SKM-1 (cell line): Measurements from ENCODE around the gene FAM24A.

ENCODE experiments used
- DNase-seq: peaks from one replicate; lab custom pipeline; 2025; ENCODE audit not compliant: unreplicated experiment; lab: John Stamatoyannopoulos, UW

The FAM24A gene

DNA sequence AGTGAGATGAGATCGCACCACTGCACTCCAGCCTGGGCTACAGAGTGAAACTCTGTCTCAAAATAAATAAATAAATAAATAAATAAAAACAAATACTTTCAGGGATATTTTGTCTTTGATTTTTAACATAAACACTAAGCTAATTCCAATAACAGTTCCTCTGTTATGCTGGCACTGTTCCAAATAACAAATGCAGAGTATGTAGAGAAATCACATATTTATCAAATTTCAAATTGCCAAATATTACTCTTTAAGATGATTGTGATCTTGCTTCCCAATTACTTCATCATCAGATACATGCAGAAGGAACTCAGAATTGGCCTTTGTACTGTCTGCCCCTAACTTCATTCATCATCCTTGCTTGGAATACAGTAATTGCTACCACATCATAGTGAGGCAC, 19.7 kb downstream of the FAM24A start:
- no peak for DNase-seq

DNA sequence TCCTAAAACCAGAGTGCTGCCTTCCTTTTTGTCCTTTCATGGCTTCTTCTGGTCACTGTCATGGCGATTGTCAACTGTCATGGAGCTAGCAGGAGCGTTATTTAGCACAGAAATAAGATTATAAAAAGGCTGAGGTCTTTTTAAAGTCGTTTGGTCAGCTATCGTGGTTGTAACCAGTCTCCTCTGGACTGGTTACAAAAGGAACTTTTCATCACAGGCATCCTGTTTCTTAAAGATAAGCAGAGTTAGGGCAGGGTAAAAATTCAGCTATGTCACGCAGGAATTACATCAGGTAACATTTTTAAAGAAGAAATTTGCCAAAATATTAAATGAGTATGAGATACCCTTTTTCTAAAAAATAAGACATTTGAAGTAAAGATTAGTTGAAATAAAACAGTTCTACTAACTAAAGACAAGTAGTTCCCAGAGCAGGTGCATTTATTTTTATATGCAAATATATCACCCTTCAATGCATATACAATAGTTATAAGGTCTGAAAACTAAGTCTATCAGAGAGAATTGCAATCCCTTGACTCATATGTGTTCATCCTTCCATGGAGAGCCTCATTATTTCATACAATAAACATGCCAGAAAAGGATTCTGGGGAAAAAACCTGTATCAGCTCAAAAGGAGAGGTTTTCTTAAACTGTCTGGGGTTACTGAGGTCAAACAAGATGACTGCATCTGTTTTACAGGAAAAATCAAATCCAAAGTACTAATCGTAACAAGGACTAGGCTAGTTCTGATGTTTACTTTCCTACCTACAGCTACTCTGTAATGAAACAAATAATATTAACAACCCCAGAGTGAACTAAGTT, 20.9 kb downstream of the FAM24A start:
- no peak for DNase-seq

DNA sequence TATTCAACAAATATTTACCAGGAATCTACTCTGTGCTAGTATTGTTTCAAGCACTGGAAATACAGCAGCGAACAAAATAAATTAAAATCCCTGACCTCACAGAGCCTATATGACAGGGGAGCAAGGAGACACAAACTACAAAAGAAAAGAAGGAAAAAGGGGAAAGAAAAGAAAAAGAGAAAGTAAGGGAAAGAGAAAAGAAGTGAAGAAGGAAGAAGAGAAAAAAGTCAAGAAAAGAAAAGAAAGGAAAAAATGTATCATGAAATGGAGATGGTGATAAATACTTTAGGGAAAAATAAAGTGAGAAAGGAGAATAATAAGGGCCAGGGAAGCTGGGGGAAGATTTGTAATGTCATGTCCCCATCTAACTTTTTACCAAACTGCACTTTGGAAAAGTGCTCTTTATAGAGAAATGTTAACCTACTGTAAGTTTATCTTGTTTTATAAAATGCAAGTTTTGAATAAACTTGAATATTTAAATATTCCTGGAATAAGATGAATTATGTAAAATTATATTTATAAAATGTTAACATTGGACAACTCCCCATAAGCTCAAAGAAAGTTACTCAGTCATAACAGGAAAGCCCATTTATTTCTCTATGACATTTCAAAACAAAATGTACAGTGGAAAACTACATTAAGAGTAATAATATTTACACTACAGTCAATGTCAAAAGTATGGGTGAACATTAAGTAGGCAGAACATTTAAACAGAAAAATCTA, 28.9 kb downstream of the FAM24A start:
- no peak for DNase-seq

DNA sequence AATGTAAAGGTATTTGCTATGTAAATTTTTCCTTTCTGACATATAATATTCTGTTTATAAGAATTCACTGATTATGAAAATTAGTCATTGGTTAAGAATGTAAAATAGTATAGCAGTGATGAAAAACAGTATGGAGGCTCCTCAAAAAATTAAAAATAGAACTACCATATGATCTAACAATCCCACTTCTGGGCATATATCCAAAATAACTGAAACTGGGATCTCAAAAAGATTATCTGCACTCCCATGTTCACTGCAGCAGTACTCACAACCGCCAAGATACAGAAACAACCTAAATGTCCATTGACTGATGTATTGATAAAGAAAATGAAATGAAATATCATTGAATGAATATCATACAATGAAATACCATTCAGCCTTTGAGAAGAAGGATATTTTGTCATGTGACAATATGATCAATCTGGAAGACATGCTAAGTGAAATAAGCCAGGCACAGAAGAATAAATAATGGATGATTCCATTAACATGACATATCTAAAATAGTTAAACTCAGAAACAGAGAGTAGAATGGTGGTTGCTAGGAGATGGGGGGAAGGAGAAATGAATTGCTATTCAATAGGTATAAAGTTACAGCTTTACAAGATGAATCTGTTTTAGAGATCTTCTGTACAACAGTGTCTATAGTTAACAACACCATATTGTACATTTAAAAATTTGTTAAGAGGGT, 29.6 kb downstream of the FAM24A start:
- no peak for DNase-seq

DNA sequence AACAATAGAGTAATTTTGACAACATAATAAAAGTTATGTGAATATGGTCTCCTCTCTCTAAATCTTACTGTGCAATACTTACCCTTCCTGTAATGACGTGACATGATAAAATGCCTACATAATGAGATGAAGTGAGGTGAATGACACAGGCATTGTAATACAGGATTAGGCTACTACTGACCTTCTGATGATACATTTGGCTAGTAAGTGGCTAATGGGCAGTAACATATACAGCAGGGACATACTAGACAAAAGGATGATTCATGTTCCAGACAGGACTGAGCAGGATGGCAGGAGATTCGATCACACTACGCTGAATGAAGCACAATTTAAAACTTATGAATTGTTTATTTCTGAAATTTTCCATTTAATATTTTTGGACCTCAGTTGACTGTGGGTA, 38.9 kb downstream of the FAM24A start:
- DNase-seq = no peak

DNA sequence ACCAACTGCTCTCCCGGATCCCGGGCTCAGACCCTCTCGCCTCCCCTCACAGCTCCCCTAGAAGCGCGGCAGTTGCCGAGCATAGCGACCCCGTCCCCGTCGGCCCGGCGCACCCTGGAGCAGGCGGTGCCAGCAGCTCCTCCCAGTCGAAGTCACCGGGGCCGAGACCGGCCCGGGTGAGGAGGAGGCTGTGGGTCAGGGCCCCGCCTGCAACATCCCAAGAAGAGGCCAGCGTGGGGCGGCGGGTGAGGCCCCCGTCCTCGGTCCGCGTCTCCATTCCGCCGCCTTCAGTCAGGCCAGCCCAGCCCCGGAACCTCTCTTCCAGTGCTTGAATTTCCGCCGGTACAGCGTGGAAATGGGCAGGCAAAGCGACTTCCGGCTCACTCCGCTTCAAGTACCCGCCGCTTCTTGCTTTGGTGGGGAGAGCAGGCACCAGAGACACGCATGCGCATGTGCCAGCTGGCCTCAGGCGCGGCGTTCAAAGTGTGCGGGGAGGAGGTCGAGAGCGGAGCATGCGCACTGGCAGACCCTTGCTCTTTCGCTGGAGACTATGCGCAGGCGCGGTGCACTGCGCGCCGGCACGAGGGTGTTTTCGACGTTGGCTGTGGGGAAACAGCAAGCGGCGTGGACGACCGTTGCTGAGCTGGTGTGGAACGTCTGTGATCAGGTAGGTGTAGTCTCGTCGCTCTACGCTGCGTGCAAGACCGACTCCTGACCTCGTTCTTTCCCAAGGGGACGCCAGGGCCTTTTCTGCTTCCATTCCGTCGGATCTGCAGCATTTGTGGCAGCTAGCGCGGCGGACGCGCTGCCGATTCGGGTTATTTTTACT, 43.7 kb downstream of the FAM24A start, which contains the start of gene C10orf88:
Gene C10orf88 (minus strand): TSS at position 326 of the 829 bp plus-strand sequence. CDS start 49 bp downstream, at position 277.
- DNase-seq = peak; percentile 97

DNA sequence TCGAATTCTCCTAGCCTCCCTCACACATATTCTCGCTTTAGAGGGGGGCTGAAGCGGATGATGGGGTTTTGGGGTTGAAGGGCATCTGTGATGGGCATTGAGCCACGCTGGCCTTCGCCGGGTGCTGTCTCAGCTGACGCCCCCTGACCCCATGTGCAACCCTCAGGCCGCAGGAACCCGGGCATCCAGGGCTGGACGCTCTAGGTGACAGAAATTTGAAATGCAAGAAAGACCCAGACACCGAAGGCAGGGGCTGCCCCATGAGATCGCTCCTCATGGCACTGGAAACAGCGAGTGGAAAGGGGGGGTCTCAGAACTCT, 44.3 kb downstream of the FAM24A start:
- no peak for DNase-seq

DNA sequence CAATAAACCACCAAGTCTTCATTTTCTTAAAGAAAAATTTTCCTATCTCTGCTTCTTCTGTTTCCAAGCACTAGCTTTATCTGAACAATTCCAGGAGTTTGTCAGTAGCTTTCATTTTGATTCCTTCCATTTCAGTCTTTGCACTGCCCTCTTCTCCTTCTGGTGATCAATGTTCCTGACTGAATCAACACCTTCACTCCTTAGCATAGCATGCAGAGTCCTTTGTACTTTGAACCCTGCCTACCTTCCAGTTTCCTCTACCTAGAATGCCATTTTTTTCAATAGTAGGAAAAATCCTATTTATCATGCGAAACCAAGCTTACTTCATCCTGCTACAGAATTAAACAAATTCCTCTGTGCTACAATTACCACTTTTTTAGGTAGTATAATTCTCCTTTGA, 45.5 kb downstream of the FAM24A start:
- no peak for DNase-seq

DNA sequence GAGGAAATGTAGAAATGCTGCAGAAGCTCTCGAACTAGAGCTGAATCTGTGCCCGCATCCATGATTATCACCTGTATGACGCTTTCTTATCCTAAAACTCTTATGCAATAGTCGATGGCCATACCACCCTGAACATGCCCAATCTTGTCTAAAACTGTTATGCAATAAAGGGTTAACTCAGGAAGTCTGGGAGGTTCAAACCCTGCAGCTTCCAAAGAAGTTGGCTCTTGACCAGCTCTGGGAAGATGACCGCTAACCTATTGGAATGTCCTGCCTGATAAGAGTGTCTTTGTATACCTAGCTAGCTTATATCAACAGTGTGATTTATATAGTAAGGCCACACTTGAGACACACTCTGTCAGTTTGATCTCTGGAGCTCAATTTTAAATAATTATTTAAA, 47.1 kb downstream of the FAM24A start:
- DNase-seq = no peak

DNA sequence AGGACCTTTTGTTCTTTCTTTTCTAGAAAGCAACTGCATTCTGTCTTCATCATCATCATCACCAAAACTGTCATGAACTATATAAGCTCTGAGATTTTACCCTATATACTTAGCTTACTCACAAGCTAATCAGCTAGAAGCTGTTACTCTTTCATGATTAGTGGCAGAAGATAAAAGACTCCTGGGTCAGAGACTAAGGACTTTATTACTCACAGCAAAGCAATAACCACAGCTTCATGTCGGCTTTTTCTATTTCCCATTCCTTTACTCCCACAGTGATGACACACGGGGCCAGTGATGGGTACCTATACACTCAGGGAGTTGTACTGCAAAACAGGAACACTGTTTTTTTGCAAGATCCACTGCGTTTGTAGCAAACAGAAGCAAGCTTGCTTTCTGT, 52.0 kb downstream of the FAM24A start:
- no peak for DNase-seq
